Fibroblast of lung (primary cell): ENCODE data around the gene CEACAM8. TPM values are rescaled to one million over a fixed set of nuclear protein-coding genes. Genes with fewer than 3 reads are reported as not detected.
"Not testable (repeated sequence)": the region's sequence is repeated elsewhere in the genome, so short reads cannot be mapped to it uniquely, and the experiment has no call there.

ENCODE experiments used
- DNase-seq, 2 donors: peaks; one replicate each; pipeline versions ENCODE4 v3.0.0 to v3.0.0-alpha.2; 2010; ENCODE audit warnings: low read depth in 2 of 2
- H2AFZ ChIP-seq: 2 replicates; pipeline ENCODE4 v1.5.1; 2012; ENCODE audit warnings: low read length, control low read depth, inconsistent platforms
- H3K27ac ChIP-seq: 2 replicates; pipeline ENCODE4 v1.5.1; 2011; ENCODE audit warnings: low read length, control low read depth; ENCODE audit not compliant: insufficient read depth
- H3K27me3 ChIP-seq: 2 replicates; pipeline ENCODE4 v1.5.1; 2011; ENCODE audit warnings: mild to moderate bottlenecking, low read length; ENCODE audit not compliant: control insufficient read depth, insufficient read depth
- H3K36me3 ChIP-seq: 2 replicates; pipeline ENCODE4 v1.5.1; 2011; ENCODE audit warnings: low read length; ENCODE audit not compliant: control insufficient read depth, insufficient read depth
- H3K4me1 ChIP-seq: 2 replicates; pipeline ENCODE4 v1.5.1; 2011; ENCODE audit warnings: low read length; ENCODE audit not compliant: control insufficient read depth, insufficient read depth; ENCODE audit errors: extremely low read depth
- H3K4me2 ChIP-seq: 2 replicates; pipeline ENCODE4 v1.5.1; 2011; ENCODE audit warnings: low read length, control low read depth; ENCODE audit not compliant: insufficient read depth; ENCODE audit errors: extremely low read depth
- H3K4me3 ChIP-seq, 4 experiments: fragments of 200-600 bp in 1 of 4; sonication (generic) in 1 of 4; replicated peaks in 1 of 4; 2 replicates each; pipeline ENCODE4 v1.5.1; 2011 to 2016; ENCODE audit warnings: low read length in 4 of 4, low read depth in 3 of 4, mild to moderate bottlenecking in 3 of 4, control low read depth in 2 of 4, inconsistent platforms in 1 of 4, mixed read lengths in 1 of 4; ENCODE audit not compliant: insufficient read depth in 1 of 4; ENCODE audit errors: control extremely low read depth in 1 of 4
- H3K79me2 ChIP-seq: 2 replicates; pipeline ENCODE4 v1.5.1; 2012; ENCODE audit warnings: mild to moderate bottlenecking, low read length, inconsistent platforms; ENCODE audit not compliant: control insufficient read depth, insufficient read depth
- H3K9ac ChIP-seq: 2 replicates; pipeline ENCODE4 v1.5.1; 2011; ENCODE audit warnings: mild to moderate bottlenecking, low read length, control low read depth; ENCODE audit not compliant: insufficient read depth
- H3K9me3 ChIP-seq: 2 replicates; pipeline ENCODE4 v1.5.1; 2012; ENCODE audit warnings: low read depth, low read length; ENCODE audit not compliant: control insufficient read depth, insufficient read depth
- H4K20me1 ChIP-seq: 2 replicates; pipeline ENCODE4 v1.5.1; 2011; ENCODE audit warnings: low read length; ENCODE audit not compliant: control insufficient read depth, insufficient read depth; ENCODE audit errors: extremely low read depth
- CTCF ChIP-seq, 2 donors: IDR thresholded peaks in 1 of 2; conservative IDR thresholded peaks in 1 of 2; 1 replicate in 1 of 2; 2 replicates in 1 of 2; pipeline ENCODE4 v1.5.1; 2011 to 2012; ENCODE audit warnings: low read length in 2 of 2, control low read depth in 1 of 2, inconsistent platforms in 1 of 2, low read depth in 1 of 2, mild to moderate bottlenecking in 1 of 2
- EZH2 ChIP-seq: IDR thresholded peaks from 2 replicates; pipeline ENCODE4 v1.5.1; 2012; ENCODE audit warnings: low read length, control low read depth, mild to moderate bottlenecking; ENCODE audit errors: missing control alignments
- polyA minus RNA-seq: library from RNA; depleted of rRNA, polyadenylated mRNA; stranded (reverse); fragments of >200 nt; gene quantifications from 2 replicates; pipeline ENCODE4 v1.2.3, GENCODE V29; 2011; ENCODE audit warnings: low replicate concordance
- polyA plus RNA-seq, 2 donors: library from polyadenylated mRNA; depleted of rRNA in 1 of 2; stranded (reverse) in 1 of 2; unstranded in 1 of 2; fragments of >200 nt; gene quantifications; 2 replicates each; pipeline ENCODE4 v1.2.1, GENCODE V29; 2011 to 2012; ENCODE audit warnings: missing spikeins in 1 of 2
- total RNA-seq: library from RNA; depleted of rRNA; stranded (reverse); fragments of >200 nt; gene quantifications from 2 replicates; pipeline ENCODE4 v1.2.1, GENCODE V29; 2014

Gene CEACAM8
- total RNA-seq (not detected in 2 replicates), polyA plus RNA-seq (not detected in 2 replicates), polyA minus RNA-seq (not detected in 2 replicates)
- not detected in 2 replicates for polyA plus RNA-seq (2012)

GRCh38 chr19:42594617-42595489 is at the start of gene CEACAM8:
Gene CEACAM8 (minus strand): TSS chr19:42594924. CDS start chr19:42594828, 96 bp downstream.
- TF ChIP-seq EZH2 (no peak), CTCF (conservative IDR thresholded peaks at IDR 0.05 in 1 of 2, IDR thresholded peaks at IDR 0.05 in 1 of 2; ENCODE audit: low read depth in 1 of 2, low read length in 2 of 2) (no peak)
- H2AFZ ChIP-seq, result no peak within 1 kb of the TSS
- H3K9ac ChIP-seq, result no peak within 1 kb of the TSS
- DNase-seq, result no peak
- no peak within 1 kb of the TSS for H3K4me3 ChIP-seq
- no peaks in the 10 kb centered on the region for H3K79me2 ChIP-seq
- H3K27ac ChIP-seq, result no peak within 1 kb of the TSS
- H3K4me2 ChIP-seq, result no peak within 1 kb of the TSS
- H3K27me3 ChIP-seq, result no peaks in the 10 kb centered on the region
- no peaks in the 10 kb centered on the region for H3K36me3 ChIP-seq
- no peaks in the 10 kb centered on the region for H3K4me1 ChIP-seq
- no peaks in the 10 kb centered on the region for H3K9me3 ChIP-seq
- H4K20me1 ChIP-seq, result no peaks in the 10 kb centered on the region

- not testable (repeated sequence) for H3K4me1 ChIP-seq, DNase-seq, H3K36me3 ChIP-seq, H3K9ac ChIP-seq, H3K9me3 ChIP-seq, H4K20me1 ChIP-seq, H3K4me3 ChIP-seq, H3K4me2 ChIP-seq, H2AFZ ChIP-seq, H3K79me2 ChIP-seq, H3K27me3 ChIP-seq, H3K27ac ChIP-seq
Measured at GRCh38 chr19:42639324-42640092, 44.8 kb upstream of the CEACAM8 start.

GRCh38 chr19:42635233-42635539 is 40.5 kb upstream of the CEACAM8 start:
- Histone ChIP-seq H3K79me2 (no peaks in the 10 kb centered on the region), H2AFZ (peak overlapping the region; percentile 20), H3K4me1 (no peaks in the 10 kb centered on the region), H3K36me3 (no peaks in the 10 kb centered on the region), H3K27ac (no peak overlapping the region), H4K20me1 (no peaks in the 10 kb centered on the region), H3K9me3 (no peaks in the 10 kb centered on the region), H3K4me3 (no peak overlapping the region), H3K9ac (no peak overlapping the region), H3K4me2 (no peak overlapping the region), H3K27me3 (no peaks in the 10 kb centered on the region)
- TF ChIP-seq CTCF (conservative IDR thresholded peaks at IDR 0.05 in 1 of 2, IDR thresholded peaks at IDR 0.05 in 1 of 2; ENCODE audit: low read depth in 1 of 2, low read length in 2 of 2), result no peak
- no peak for DNase-seq
